Measurements from ENCODE around the gene P2RY12. TPM values are rescaled to one million over a fixed set of nuclear protein-coding genes. Genes with fewer than 3 reads are reported as not detected.

P2RY12 gene
- total and polyA plus RNA-seq, 2 donors (not counting 1 experiment from before 2014, with no cell fraction given): 0.42 to 0.79 TPM

DNA sequence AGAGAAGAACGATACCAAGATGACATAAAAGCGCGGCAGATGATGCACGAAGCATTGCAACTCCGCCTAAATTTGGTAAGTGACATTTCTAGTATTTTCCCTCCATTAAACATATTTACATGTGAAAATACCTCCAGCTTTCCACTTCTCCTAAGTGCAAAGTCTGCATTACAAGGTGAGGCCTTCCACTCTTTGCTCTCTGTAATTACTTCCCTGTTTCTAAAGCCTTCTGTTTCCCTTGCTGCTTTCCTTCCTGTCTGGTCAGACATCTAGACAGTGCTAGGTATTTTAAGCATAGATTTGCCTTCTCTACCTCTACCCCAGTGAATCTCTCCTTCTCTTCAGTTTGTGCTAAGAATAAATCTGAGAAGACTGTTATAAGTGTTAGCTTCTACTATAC lies 1.9 kb downstream of the P2RY12 start:
- H3K36me3 ChIP-seq (replicated peaks in 1 of 2; ENCODE audit: control extremely low read depth in 1 of 2, control insufficient read depth in 1 of 2, extremely low read depth in 1 of 2, insufficient read depth in 2 of 2, low read length in 1 of 2): no peaks in the 10 kb centered on the region
- H3K4me2 ChIP-seq (replicated peaks; ENCODE audit: low read depth, low read length, poor library complexity, severe bottlenecking): peak overlapping the region; percentile 68
- H3K9ac ChIP-seq (ENCODE audit: low read length): peak overlapping the region; percentile 4
- intact Hi-C loops (cut with micrococcal nuclease): loop anchor here (2.0 to 10.0 kb wide), 7 partner anchors 54 to 1408 kb away; partner anchors contain the start of genes P2RY13, P2RY14, PFN2 and SIAH2
- H3K27me3 ChIP-seq (replicated peaks in 1 of 4; ENCODE audit: control extremely low read depth in 1 of 4, control insufficient read depth in 3 of 4, insufficient read depth in 4 of 4, low read length in 3 of 4): no peaks in the 10 kb centered on the region
- H3K4me1 Mint-ChIP-seq: peaks cover 62% of the 10 kb centered on the region
- no peaks in the 10 kb centered on the region for H3K9me3 ChIP-seq (ENCODE audit: control extremely low read depth in 1 of 3, control insufficient read depth in 2 of 3, insufficient read depth in 1 of 3, low read length in 2 of 3)
- H3K27ac Mint-ChIP-seq: peak overlapping the region; percentile 81
- peak overlapping the region; percentile 52 for H3K4me3 Mint-ChIP-seq
- DNase-seq: peak; percentile 59
- TF ChIP-seq, protein P1, sequence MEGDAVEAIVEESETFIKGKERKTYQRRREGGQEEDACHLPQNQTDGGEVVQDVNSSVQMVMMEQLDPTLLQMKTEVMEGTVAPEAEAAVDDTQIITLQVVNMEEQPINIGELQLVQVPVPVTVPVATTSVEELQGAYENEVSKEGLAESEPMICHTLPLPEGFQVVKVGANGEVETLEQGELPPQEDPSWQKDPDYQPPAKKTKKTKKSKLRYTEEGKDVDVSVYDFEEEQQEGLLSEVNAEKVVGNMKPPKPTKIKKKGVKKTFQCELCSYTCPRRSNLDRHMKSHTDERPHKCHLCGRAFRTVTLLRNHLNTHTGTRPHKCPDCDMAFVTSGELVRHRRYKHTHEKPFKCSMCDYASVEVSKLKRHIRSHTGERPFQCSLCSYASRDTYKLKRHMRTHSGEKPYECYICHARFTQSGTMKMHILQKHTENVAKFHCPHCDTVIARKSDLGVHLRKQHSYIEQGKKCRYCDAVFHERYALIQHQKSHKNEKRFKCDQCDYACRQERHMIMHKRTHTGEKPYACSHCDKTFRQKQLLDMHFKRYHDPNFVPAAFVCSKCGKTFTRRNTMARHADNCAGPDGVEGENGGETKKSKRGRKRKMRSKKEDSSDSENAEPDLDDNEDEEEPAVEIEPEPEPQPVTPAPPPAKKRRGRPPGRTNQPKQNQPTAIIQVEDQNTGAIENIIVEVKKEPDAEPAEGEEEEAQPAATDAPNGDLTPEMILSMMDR (IDR thresholded peaks at IDR 0.05): no peak
- TF ChIP-seq EZH2 (IDR thresholded peaks at IDR 0.05; ENCODE audit: borderline replicate concordance, insufficient read depth, low read depth, low read length, poor library complexity, severe bottlenecking): no peak
- H3K4me3 ChIP-seq (ENCODE audit: control extremely low read depth in 1 of 5, extremely low read depth in 1 of 5, insufficient read depth in 1 of 5, low read depth in 2 of 5, low read length in 4 of 5): peak overlapping the region in 1 of 5 experiments; percentile 1
- no peaks in the 10 kb centered on the region for H3K79me2 ChIP-seq (ENCODE audit: control insufficient read depth, insufficient read depth, low read length)
- ChIA-PET POLR2A (no interaction called here), CTCF (interaction anchor here (1.1 to 1.9 kb wide), 6 partner anchors 9 to 105 kb away, joined by 3 to 5 read pairs (median 4); partner anchors contain the start of gene P2RY14)
- H3K27ac ChIP-seq (ENCODE audit: low read length in 2 of 2): peak overlapping the region; percentile 59 to 87
- H3K9me3 Mint-ChIP-seq (ENCODE audit: insufficient read depth): no peaks in the 10 kb centered on the region
- H3K4me1 ChIP-seq (ENCODE audit: control insufficient read depth in 2 of 2, insufficient read depth in 2 of 2, low read length in 2 of 2): peaks cover 40 to 48% of the 10 kb centered on the region in 2 donors
- H2AFZ ChIP-seq (ENCODE audit: insufficient read depth, low read depth, low read length, poor library complexity, severe bottlenecking): peak overlapping the region; percentile 11
- H3K27me3 Mint-ChIP-seq: no peaks in the 10 kb centered on the region
- 24% methylated on average over 4 of the region's 5 CpGs for WGBS (ENCODE audit: insufficient coverage)
- peak; percentile 52 for ATAC-seq (ENCODE audit: low read depth)
- no peaks in the 10 kb centered on the region for H4K20me1 ChIP-seq (ENCODE audit: control insufficient read depth, insufficient read depth, low read length, poor library complexity, severe bottlenecking)

DNA sequence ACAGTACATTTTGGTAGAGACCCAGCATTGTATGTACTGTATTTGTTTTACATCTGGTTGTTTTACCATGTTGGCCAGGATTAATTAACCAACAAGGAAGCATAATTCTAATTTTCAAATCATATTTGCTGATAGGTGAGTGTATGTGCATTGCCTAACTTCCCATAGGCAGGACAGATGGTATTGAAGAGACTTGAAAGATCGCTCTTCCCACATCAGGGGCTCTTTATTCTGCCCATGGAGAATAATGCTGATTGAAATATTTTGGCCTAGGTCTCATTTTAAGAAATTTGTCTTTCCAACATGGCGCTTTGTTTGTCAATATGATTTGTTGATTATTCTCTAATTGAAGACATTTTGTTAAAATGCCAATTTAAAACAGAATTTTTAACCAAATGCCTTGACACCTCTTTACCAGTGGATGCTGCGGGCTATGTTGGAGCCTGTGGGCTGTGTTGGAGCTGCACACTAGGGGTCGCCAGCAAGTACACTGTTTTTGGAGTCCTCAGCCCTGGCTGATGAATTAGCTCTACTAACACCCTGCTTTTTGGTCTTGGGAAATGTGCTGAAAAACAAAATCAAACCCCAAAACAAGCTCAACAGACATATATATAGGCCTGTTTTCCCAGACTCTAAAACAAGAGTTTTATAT lies 5.3 kb downstream of the P2RY12 start:
- Mint-ChIP-seq H3K4me3 (no peak overlapping the region), H3K27me3 (no peaks in the 10 kb centered on the region), H3K9me3 (ENCODE audit: insufficient read depth) (no peaks in the 10 kb centered on the region), H3K4me1 (peaks cover 48% of the 10 kb centered on the region), H3K27ac (peak overlapping the region; percentile 48)
- 60% methylated on average over 2 of the region's 4 CpGs for WGBS (ENCODE audit: insufficient coverage)
- Histone ChIP-seq H2AFZ (ENCODE audit: insufficient read depth, low read depth, low read length, poor library complexity, severe bottlenecking) (no peak overlapping the region), H3K4me2 (replicated peaks; ENCODE audit: low read depth, low read length, poor library complexity, severe bottlenecking) (no peak overlapping the region), H3K4me1 (ENCODE audit: control insufficient read depth in 2 of 2, insufficient read depth in 2 of 2, low read length in 2 of 2) (peaks cover 27% of the 10 kb centered on the region in 2 donors), H3K27ac (ENCODE audit: low read length in 2 of 2) (no peak overlapping the region), H3K9ac (ENCODE audit: low read length) (no peak overlapping the region), H4K20me1 (ENCODE audit: control insufficient read depth, insufficient read depth, low read length, poor library complexity, severe bottlenecking) (no peaks in the 10 kb centered on the region), H3K79me2 (ENCODE audit: control insufficient read depth, insufficient read depth, low read length) (no peaks in the 10 kb centered on the region), H3K9me3 (ENCODE audit: control extremely low read depth in 1 of 3, control insufficient read depth in 2 of 3, insufficient read depth in 1 of 3, low read length in 2 of 3) (no peaks in the 10 kb centered on the region), H3K27me3 (replicated peaks in 1 of 4; ENCODE audit: control extremely low read depth in 1 of 4, control insufficient read depth in 3 of 4, insufficient read depth in 4 of 4, low read length in 3 of 4) (no peaks in the 10 kb centered on the region), H3K4me3 (ENCODE audit: control extremely low read depth in 1 of 5, extremely low read depth in 1 of 5, insufficient read depth in 1 of 5, low read depth in 2 of 5, low read length in 4 of 5) (no peak overlapping the region), H3K36me3 (replicated peaks in 1 of 2; ENCODE audit: control extremely low read depth in 1 of 2, control insufficient read depth in 1 of 2, extremely low read depth in 1 of 2, insufficient read depth in 2 of 2, low read length in 1 of 2) (no peaks in the 10 kb centered on the region)
- CTCF ChIA-PET: interaction anchor here (0.6 to 4.6 kb wide), 18 partner anchors 9 to 460 kb away, joined by 3 to 26 read pairs (median 5); no protein-coding TSS in a partner anchor
- TF ChIP-seq EZH2 (IDR thresholded peaks at IDR 0.05; ENCODE audit: borderline replicate concordance, insufficient read depth, low read depth, low read length, poor library complexity, severe bottlenecking): no peak
- TF ChIP-seq, protein P1 (IDR thresholded peaks at IDR 0.05): peak; percentile 72
- POLR2A ChIA-PET: no interaction called here
- ATAC-seq (ENCODE audit: low read depth) (peak; percentile 68), DNase-seq (peak; percentile 52)
- intact Hi-C loops (cut with micrococcal nuclease): loop anchor here (2.0 kb wide), 3 partner anchors 14 to 90 kb away; no protein-coding TSS in a partner anchor
